SK-N-MC (cell line): Measurements from ENCODE around the gene ADAMTS17.

Experiments used
- EZH2 ChIP-seq: fragments of 200-600 bp; sonication (generic); IDR thresholded peaks from one replicate; pipeline ENCODE4 v1.6.1; 2017; ENCODE audit warnings: antibody characterized with exemption
- FOXP2 ChIP-seq: optimal IDR thresholded peaks from 2 replicates; pipeline ENCODE3; 2011; ENCODE audit warnings: mild to moderate bottlenecking, moderate library complexity; ENCODE audit not compliant: insufficient read depth; ENCODE audit errors: extremely low read length, control extremely low read depth
- POLR2AphosphoS5 ChIP-seq: IDR thresholded peaks from 2 replicates; pipeline ENCODE4 v1.6.1; 2012; ENCODE audit warnings: mild to moderate bottlenecking, low read depth, low read length, borderline replicate concordance

DNA sequence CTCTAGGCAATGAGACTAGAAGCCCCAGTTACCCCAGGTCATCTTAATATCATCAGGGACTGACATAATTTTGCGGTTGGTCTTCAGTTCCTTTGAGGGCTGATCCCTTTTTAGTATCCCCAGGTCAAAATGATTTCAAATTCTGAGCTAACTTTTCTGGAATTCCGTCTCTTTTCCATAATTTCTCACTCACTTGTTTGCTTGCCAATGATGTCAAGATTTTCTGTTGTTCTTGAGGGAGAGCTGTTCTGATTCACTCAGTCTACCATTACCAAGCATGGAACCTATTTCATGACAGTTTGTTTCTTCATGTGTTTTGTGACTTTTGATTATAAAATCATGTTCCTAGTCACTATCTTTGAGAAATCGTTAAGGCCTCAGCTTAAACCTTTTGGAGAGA lies 418.1 kb downstream of the ADAMTS17 start:
- no peak for TF ChIP-seq POLR2AphosphoS5
- TF ChIP-seq EZH2: no peak
- no peak for TF ChIP-seq FOXP2
